HG03103 (cell line): Measurements from ENCODE around the gene OFD1.

Source experiments
- ATAC-seq: cut with Tn5 transposase; IDR thresholded peaks from one replicate; pipeline ENCODE4 v1.9.1; 2021; ENCODE audit warnings: low read depth; ENCODE audit not compliant: unreplicated experiment

Gene OFD1

GRCh38 chrX:13750204-13750603, 15.7 kb downstream of the OFD1 start:
- ATAC-seq = no peak

GRCh38 chrX:13750812-13751211, 16.3 kb downstream of the OFD1 start:
- no peak for ATAC-seq

- no peak for ATAC-seq
These were observed 17.6 kb downstream of the OFD1 start for GRCh38 chrX:13752141-13752540.

- ATAC-seq = peak; percentile 58
These were observed 18.1 kb downstream of the OFD1 start for GRCh38 chrX:13752646-13753045.

GRCh38 chrX:13754765-13755164, 20.2 kb downstream of the OFD1 start:
- ATAC-seq = no peak

GRCh38 chrX:13755254-13755653, 20.7 kb downstream of the OFD1 start:
- ATAC-seq = no peak

GRCh38 chrX:13756381-13756780, 21.8 kb downstream of the OFD1 start:
- ATAC-seq = no peak

GRCh38 chrX:13759152-13759718, 24.7 kb downstream of the OFD1 start:
- peak; percentile 47 for ATAC-seq

- no peak for ATAC-seq
These were observed 25.9 kb downstream of the OFD1 start for GRCh38 chrX:13760426-13760825.

GRCh38 chrX:13761606-13762414, 27.3 kb downstream of the OFD1 start:
- peak; percentile 76 for ATAC-seq

GRCh38 chrX:13763489-13763888, 28.9 kb downstream of the OFD1 start:
- ATAC-seq = no peak

- no peak for ATAC-seq
These were observed 29.7 kb downstream of the OFD1 start for GRCh38 chrX:13764281-13764680.

GRCh38 chrX:13764765-13765164, 30.2 kb downstream of the OFD1 start:
- ATAC-seq = no peak

GRCh38 chrX:13768939-13769338, 34.4 kb downstream of the OFD1 start:
- ATAC-seq = no peak

- no peak for ATAC-seq
These were observed 35.5 kb downstream of the OFD1 start for GRCh38 chrX:13770013-13770535.

- ATAC-seq = no peak
These were observed 40.1 kb downstream of the OFD1 start for GRCh38 chrX:13774696-13775095.

GRCh38 chrX:13775837-13776236, 41.3 kb downstream of the OFD1 start:
- no peak for ATAC-seq

GRCh38 chrX:13776387-13776786, 41.8 kb downstream of the OFD1 start:
- no peak for ATAC-seq

GRCh38 chrX:13778916-13779315, 44.4 kb downstream of the OFD1 start:
- no peak for ATAC-seq

- ATAC-seq = no peak
These were observed 46.4 kb downstream of the OFD1 start for GRCh38 chrX:13780868-13781427.

- no peak for ATAC-seq
These were observed 51.5 kb downstream of the OFD1 start for GRCh38 chrX:13786048-13786447.
